ENCODE data around the gene IFNL2.

GRCh38 chr19:39276740-39277139 lies 8.5 kb downstream of the IFNL2 start:
- TF ChIP-seq, protein P1, sequence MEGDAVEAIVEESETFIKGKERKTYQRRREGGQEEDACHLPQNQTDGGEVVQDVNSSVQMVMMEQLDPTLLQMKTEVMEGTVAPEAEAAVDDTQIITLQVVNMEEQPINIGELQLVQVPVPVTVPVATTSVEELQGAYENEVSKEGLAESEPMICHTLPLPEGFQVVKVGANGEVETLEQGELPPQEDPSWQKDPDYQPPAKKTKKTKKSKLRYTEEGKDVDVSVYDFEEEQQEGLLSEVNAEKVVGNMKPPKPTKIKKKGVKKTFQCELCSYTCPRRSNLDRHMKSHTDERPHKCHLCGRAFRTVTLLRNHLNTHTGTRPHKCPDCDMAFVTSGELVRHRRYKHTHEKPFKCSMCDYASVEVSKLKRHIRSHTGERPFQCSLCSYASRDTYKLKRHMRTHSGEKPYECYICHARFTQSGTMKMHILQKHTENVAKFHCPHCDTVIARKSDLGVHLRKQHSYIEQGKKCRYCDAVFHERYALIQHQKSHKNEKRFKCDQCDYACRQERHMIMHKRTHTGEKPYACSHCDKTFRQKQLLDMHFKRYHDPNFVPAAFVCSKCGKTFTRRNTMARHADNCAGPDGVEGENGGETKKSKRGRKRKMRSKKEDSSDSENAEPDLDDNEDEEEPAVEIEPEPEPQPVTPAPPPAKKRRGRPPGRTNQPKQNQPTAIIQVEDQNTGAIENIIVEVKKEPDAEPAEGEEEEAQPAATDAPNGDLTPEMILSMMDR (IDR thresholded peaks at IDR 0.05), result no peak
- TF ChIP-seq, protein P2, sequence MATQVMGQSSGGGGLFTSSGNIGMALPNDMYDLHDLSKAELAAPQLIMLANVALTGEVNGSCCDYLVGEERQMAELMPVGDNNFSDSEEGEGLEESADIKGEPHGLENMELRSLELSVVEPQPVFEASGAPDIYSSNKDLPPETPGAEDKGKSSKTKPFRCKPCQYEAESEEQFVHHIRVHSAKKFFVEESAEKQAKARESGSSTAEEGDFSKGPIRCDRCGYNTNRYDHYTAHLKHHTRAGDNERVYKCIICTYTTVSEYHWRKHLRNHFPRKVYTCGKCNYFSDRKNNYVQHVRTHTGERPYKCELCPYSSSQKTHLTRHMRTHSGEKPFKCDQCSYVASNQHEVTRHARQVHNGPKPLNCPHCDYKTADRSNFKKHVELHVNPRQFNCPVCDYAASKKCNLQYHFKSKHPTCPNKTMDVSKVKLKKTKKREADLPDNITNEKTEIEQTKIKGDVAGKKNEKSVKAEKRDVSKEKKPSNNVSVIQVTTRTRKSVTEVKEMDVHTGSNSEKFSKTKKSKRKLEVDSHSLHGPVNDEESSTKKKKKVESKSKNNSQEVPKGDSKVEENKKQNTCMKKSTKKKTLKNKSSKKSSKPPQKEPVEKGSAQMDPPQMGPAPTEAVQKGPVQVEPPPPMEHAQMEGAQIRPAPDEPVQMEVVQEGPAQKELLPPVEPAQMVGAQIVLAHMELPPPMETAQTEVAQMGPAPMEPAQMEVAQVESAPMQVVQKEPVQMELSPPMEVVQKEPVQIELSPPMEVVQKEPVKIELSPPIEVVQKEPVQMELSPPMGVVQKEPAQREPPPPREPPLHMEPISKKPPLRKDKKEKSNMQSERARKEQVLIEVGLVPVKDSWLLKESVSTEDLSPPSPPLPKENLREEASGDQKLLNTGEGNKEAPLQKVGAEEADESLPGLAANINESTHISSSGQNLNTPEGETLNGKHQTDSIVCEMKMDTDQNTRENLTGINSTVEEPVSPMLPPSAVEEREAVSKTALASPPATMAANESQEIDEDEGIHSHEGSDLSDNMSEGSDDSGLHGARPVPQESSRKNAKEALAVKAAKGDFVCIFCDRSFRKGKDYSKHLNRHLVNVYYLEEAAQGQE (IDR thresholded peaks at IDR 0.05; ENCODE audit: insufficient read depth in 1 of 2, low read depth in 2 of 2, low read length in 1 of 2), result no peak
- no peak for TF ChIP-seq POLR2AphosphoS5 (IDR thresholded peaks at IDR 0.05; ENCODE audit: low read depth, low read length)
